SK-N-SH treated with all-trans-retinoic acid at 6 μM for 48 hours (cell line): ENCODE data around the gene OSBPL5.

Experiments
- ZNF70 ChIP-seq: fragments of 450-650 bp; formaldehyde crosslinking; IDR thresholded peaks from 2 replicates; pipeline ENCODE4 v1.5.0; 2020; ENCODE audit warnings: mild to moderate bottlenecking, moderate library complexity
- TF ChIP-seq, protein P1 (sequence below): fragments of 250-450 bp; sonication (Bioruptor Pico); IDR thresholded peaks from 2 replicates; pipeline ENCODE4 v1.8.0; 2020; ENCODE audit warnings: mild to moderate bottlenecking, moderate library complexity, borderline replicate concordance

DNA sequence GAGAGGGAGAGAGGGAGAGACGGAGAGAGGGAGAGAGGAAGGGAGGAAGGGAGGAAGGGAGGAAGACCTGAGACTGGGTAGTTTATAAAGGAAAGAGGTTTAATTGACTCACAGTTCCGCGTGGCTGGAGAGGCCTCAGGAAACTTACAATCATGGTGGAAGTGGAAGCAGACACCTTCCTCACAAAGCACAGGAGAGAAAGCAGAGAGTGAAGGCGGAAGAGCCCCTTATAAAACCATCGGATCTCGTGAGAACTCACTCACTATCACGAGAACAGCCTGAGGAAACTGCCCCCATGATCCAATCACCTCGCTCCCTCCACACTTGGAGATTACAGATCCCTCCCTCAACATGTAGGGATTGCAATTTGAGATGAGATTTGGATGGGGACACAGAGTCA, 95.7 kb downstream of the OSBPL5 start:
- TF ChIP-seq, protein P1, sequence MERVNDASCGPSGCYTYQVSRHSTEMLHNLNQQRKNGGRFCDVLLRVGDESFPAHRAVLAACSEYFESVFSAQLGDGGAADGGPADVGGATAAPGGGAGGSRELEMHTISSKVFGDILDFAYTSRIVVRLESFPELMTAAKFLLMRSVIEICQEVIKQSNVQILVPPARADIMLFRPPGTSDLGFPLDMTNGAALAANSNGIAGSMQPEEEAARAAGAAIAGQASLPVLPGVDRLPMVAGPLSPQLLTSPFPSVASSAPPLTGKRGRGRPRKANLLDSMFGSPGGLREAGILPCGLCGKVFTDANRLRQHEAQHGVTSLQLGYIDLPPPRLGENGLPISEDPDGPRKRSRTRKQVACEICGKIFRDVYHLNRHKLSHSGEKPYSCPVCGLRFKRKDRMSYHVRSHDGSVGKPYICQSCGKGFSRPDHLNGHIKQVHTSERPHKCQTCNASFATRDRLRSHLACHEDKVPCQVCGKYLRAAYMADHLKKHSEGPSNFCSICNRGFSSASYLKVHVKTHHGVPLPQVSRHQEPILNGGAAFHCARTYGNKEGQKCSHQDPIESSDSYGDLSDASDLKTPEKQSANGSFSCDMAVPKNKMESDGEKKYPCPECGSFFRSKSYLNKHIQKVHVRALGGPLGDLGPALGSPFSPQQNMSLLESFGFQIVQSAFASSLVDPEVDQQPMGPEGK (CRISPR knock-in tag): no peak
- no peak for TF ChIP-seq ZNF70 (CRISPR knock-in tag)
